NCI-H748 treated with DMSO at 0.1 percent for 48 hours (cell line): ENCODE measurements around the gene RUFY3.
A peak's percentile ranks its signal among the peaks of the same experiment; 100 is the strongest.
"Not testable (repeated sequence)": the region's sequence is repeated elsewhere in the genome, so short reads cannot be mapped to it uniquely, and the experiment has no call there.

Source experiments
- DNase-seq: peaks from one replicate; lab custom pipeline; 2025; lab: John Stamatoyannopoulos, UW

The RUFY3 gene, protein sequence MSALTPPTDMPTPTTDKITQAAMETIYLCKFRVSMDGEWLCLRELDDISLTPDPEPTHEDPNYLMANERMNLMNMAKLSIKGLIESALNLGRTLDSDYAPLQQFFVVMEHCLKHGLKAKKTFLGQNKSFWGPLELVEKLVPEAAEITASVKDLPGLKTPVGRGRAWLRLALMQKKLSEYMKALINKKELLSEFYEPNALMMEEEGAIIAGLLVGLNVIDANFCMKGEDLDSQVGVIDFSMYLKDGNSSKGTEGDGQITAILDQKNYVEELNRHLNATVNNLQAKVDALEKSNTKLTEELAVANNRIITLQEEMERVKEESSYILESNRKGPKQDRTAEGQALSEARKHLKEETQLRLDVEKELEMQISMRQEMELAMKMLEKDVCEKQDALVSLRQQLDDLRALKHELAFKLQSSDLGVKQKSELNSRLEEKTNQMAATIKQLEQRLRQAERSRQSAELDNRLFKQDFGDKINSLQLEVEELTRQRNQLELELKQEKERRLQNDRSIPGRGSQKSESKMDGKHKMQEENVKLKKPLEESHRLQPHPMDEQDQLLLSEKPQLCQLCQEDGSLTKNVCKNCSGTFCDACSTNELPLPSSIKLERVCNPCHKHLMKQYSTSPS

DNA sequence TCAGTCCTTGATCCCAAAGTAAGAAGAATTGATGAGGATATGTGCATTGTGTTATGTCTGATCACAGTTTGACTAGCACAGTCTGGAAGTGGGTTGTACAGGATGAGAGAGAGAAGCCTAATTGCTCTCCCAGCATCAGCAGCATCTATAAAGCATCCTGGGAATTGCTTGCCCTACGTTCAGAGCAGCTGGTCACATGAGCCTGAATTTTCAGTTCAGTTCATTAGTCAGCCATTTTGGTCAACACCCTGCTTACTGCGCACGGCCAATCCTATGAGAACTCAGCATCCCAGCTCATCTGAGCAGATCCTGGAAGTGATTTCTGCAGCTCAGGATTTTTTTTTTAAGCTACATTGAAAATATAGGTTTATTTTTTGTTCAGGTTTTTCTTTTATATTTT lies at the start of gene RUFY3:
TSS of gene RUFY3 (plus strand) at position 218 of the 400 bp plus-strand sequence. CDS start 610 bp downstream, outside the sequence.
- DNase-seq = peak; percentile 82

DNA sequence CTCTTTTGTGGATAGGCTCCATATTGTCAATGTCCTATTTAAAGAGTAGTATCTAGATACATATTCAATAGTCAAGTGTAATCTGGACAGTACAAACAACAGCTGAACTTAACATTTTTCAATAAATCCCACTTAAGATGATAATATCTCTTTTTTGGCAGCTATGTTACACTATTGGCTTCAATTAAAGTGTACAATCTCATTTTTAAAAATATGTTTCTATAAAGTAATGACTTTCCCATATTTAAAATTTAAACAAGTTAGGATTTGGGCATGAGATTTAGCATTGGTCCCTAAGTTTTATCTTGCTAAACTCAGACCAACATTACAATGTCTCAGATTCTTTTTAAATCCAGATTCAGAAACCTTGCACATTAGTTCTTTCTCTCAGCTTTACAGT lies 47.6 kb upstream of the RUFY3 start:
- DNase-seq = no peak

DNA sequence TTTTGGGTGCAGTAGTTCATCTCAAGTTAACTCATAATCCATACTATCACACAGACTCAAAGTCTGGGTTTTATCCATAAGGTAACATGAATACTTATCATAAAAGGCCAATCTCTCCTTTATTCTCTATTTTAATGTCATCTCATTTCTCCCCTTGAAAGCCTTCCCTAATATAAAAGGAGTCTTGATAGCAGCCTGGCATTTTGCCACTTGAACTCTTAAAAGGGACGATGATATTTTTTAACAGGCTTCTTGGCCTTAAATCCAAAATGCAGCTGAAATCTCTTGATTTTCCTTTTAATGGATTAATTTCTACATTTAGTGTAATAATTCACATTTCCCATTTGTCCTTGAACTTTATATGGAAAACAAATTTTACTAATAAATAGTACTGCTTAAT lies 47.0 kb upstream of the RUFY3 start:
- DNase-seq = no peak

DNA sequence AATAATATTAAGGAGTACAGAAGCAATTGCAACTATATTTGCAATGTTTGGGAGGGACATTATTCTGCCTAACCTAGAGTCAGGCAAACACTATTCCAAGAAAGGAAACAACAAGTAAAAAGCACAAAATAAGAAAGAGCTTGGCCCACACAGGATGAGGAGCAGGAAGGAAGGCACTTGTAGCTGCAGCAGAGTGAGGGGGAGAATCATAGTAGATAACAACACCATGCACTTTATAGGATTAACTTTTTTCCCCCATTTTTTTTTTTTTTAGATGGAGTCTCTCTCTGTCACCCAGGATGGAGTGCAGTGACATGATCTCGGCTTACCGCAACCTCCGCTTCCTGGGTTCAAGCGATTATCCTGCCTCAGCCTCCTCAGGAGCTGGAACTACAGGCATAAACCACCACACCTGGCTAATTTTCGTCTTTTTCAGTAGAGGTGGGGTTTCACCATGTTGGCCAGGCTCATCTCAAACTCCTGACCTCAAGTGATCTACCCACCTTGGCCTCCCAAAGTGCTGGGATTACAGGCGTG lies 45.1 kb upstream of the RUFY3 start:
- no peak for DNase-seq

DNA sequence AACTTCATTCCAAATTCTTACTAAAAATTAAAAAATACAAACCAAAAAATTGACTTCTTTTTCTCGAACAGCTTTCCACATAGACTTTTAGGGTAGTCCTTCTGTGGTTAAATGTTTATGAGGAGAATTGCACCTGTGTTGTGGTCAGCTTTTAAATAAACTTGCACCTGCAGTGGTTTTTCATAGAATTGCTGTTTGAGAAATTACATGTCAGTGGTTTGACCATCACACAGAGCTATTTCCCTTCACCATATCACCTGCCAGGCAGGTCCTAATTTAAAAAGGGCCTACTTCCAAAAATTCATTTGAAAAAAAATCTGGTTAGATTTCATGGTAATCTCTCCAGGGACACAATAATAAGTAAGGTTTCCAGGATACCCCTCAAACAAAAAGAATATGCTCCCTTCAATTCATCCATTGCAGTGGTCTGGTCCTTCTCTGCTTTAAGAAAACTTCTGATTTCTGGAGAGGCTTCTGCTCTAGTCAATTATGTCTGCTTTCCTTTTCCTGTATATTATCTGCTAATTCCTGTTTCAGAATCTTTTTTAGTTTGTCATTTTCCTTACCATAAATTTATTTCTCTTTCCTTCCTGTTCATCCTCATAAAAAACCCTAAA lies 43.3 kb upstream of the RUFY3 start:
- DNase-seq = no peak

DNA sequence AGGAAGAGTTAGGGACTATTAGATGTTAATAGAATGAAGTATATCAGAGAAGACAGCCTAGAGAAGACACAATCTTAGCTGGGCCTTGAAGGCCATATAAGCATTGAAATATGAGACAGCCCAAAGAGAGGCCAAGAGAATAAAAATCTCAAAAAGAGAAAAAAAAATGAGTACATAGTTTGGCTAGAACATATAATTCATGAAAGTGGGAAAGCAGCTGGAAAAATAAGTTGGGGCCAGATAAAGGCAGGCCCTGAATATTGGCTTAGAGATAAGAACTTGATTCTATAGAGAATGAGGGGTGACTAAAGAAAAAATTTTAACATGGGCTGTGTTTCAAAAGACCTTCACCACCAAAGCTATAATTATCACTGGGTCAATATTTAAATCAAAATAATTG lies 40.8 kb upstream of the RUFY3 start:
- no peak for DNase-seq

DNA sequence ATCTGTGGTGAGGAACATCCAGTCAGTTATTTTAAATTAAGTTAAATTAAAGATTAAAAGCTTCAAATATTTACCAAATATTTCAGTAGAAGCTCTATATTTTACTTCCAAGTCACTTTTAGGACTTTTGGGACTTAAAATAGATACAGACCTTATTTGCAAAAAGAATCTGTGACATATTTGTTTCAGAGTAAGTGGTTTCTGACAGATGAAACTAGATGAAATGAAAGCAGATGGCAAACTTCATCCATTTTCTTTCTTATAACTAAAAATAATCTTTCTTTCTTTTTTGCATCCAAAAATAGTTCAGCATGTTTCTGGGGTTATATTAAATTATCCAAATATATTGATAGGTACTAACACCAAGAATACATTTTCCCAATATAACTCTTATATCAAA lies 40.1 kb upstream of the RUFY3 start:
- DNase-seq = no peak

DNA sequence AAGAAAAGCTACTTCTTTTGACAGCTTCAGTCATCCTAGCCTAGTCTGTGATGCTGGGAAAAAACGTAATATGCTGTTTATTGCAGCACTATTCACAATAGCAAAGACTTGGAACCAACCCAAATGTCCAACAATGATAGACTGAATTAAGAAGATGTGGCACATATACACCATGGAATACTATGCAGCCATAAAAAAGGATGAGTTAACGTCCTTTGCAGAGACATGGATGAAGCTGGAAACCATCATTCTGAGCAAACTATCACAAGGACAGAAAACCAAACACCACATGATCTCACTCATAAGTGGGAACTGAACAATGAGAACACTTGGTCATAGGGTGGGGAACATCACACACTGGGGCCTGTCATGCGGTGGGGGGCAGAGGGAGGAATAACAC lies 39.6 kb upstream of the RUFY3 start:
- not testable (repeated sequence) for DNase-seq

DNA sequence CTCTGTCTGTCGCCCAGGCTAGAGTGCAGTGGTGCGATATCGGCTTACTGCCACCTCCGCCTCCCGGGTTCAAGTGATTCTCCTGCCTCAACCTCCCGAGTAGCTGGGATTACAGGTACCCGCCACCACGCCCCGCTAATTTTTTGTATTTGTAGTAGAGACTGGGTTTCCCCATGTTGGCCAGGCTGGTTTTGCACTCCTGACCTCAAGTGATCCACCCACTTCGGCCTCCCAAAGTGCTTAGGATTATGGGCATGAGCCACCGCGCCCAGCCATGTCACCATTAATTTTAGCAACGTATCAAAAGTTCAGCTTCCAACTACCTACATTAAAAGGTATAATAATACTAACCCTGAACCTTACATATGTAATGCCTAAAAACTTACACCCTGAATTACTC lies 34.4 kb upstream of the RUFY3 start:
- DNase-seq = no peak

DNA sequence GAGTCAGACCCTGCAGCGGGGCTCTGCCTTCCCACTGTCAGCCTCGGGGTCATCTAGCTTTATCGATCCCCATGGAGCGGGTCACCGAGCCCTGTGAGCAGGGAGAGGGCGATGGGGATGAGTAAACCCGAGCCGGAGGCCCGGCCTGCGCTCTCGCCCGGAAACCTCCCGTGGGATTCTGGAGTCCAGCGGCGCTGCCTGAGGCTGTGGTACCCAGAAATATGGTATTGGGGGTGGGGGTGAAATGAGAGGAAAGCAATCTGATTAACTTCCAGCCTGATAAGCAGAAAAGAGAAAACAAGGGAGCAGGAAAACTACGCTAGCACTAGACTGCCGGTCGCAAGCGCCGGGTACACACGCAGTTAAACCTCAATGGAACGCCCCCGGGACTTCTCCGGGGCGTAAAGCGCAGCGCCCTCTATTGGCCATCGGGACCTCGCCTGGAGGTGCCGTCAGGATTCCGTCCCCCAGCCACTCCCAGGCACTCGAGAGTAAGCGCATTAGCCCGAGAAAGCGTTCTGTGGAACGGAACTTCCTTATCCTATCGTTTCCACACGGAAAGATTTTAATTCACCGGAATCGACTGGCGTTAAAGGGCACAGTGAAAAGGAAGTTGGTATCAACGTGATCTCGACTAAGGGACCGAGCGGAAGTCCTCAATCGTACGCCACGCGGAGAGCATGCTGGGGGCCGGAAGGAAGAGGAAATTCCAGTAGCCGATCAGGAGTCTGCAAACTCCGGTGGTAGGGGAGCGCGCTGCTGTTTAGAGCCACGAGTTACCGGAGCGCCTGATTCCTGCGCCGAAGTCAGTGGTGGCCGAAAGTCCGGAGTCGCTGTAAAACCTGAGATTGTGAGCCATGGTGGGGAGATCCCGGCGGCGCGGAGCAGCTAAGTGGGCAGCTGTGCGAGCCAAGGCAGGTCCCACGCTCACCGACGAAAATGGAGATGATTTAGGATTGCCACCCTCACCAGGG lies 33.7 kb upstream of the RUFY3 start, which contains the start of gene UTP3:
TSS of gene UTP3 (plus strand) at position 712 of the 974 bp plus-strand sequence. CDS start at position 858, 146 bp downstream.
- DNase-seq = peak; percentile 78

DNA sequence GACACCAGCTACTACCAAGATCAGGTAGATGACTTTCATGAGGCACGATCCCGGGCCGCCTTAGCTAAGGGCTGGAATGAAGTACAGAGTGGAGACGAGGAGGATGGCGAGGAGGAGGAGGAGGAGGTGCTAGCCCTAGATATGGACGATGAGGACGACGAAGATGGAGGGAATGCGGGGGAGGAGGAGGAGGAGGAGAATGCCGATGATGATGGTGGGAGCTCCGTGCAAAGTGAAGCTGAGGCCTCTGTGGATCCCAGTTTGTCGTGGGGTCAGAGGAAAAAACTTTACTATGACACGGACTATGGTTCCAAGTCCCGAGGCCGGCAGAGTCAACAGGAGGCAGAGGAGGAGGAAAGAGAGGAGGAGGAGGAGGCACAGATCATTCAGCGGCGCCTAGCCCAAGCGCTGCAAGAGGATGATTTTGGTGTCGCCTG lies 33.0 kb upstream of the RUFY3 start:
- DNase-seq = no peak

DNA sequence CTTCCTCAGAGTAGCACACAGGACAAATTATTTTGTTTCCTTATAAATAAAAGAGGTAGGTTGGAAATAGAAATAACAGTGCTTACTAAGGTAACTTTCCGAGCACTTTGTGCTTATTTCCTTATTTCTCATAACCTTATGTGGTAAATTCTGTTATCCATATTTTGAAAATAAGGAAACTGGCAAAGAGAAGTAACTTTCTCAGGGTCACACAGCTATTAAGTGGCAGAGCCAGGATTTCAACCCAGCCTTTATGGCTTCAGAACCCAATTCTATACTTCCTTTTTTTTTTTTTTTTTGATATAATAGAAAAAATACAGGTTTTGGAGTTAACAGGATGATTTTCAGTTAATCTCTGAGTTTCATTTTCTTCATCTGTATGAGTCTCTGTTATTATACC lies 30.1 kb upstream of the RUFY3 start:
- no peak for DNase-seq

DNA sequence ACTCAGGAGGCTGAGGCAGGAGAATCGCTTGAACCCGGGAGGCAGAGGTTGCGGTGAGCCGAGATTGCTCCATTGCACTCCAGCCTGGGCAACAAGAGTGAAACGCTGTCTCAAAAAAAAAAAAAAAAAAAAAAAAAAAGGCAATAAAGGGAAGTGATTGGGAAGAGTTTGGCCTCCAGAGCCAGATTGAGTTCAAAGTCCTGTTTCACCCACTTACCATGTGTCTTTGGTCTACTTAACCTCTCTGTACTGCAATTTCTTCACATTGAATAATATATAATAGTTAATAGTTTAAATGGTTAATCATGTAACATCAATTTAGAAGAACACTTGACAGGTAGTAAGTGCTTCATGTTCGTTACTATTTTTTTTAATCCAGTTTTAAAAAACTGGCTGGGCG lies 27.1 kb upstream of the RUFY3 start:
- DNase-seq = not testable (repeated sequence)

DNA sequence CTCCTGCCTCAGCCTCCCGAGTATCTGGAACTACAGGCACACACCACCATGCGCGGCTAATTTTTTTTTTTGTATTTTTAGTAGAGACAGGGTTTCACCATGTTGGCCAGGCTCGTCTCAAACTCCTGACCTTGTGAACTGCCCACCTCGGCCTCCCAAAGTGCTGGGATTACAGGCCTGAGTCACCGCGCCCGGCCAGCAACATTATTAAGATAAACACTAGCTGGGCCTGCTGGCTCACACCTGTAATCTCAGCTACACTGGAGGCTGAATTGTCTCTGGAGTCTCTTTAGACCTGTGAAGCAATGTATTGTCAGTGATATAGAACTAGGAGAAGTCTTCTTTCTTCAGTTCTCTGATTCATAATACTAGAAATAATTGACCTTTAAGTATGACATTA lies 23.3 kb upstream of the RUFY3 start:
- DNase-seq = not testable (repeated sequence)

DNA sequence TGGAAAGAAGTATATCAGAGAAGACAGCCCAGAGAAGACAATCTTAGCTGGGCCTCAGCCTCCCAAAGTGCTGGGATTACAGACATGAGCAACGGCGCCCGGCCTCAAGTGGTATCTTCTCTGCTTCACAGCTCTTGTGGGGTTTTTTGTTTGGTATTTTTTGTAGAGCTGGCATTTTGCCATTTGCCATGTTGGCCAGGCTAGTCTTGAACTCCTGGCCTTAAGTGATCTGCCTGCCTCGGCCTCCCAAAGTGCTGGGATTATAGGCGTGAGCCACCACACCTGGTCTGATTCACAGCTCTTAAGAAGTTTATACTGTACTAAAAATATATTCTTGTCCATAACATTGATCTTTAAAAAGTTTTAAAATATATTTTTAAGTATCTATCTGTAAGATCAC lies 21.1 kb upstream of the RUFY3 start:
- no peak for DNase-seq

DNA sequence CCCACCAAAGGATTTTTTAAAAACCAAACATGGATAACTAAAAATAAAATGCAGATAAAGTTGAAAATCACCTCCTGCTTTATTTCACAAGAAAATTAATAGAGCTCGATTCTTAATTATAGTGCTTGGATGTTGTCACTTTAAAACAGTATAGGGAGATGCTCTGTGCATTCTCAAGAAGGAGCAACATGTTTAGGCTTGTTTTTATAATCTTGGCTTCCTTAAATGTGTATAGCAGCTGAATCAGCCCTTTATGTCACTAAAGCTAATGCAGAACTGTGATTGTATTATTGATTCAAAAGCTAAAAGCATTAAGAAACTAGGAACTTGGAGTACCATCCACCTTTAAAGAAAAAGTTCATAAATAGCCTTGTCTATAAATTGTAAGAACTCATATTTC lies 20.5 kb upstream of the RUFY3 start:
- no peak for DNase-seq

DNA sequence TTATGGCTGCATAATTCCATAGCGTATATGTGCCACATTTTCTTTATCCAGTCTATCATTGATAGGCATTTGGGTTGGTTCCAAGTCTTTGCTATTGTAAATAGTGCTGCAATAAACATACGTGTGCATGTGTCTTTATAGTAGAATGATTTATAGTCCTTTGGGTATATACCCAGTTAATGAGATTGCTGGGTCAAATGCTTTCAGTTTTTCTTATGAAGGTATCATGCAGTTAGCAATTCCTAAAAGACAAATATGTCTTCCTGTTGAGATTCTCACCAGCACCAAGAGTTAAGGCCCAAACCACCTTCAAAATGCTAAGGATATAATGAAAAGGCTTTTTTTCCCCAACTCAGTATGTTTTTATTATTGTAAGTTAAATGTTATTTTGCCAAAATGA lies 19.2 kb upstream of the RUFY3 start:
- not testable (repeated sequence) for DNase-seq

DNA sequence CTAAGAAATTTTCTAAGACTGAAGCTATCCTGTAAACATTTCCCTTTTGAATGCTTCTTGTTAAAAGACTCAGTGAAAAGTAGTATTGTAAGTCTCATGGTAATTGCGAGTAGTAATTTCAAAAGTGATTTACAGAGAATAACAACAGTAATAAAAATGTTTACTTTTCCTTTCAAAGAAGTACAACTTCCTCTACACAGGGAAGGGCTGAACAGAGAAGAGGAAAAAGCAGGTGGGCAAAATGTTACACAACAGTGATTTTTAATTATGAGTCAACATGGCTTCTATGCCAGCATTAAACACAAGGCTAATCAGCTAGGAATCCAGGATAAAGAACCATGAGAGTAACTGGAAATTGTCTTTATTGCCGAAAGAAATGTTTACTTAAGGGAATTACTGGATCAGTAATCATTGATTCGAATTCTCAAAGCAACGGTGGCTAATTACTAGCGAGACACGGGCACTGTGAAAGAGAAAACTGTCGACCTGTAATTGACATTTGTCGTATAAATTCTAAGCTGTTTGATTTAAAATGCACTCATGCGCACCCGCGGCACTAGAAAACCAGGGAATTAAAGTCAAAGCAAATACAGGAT lies 18.0 kb upstream of the RUFY3 start:
- peak; percentile 89 for DNase-seq

DNA sequence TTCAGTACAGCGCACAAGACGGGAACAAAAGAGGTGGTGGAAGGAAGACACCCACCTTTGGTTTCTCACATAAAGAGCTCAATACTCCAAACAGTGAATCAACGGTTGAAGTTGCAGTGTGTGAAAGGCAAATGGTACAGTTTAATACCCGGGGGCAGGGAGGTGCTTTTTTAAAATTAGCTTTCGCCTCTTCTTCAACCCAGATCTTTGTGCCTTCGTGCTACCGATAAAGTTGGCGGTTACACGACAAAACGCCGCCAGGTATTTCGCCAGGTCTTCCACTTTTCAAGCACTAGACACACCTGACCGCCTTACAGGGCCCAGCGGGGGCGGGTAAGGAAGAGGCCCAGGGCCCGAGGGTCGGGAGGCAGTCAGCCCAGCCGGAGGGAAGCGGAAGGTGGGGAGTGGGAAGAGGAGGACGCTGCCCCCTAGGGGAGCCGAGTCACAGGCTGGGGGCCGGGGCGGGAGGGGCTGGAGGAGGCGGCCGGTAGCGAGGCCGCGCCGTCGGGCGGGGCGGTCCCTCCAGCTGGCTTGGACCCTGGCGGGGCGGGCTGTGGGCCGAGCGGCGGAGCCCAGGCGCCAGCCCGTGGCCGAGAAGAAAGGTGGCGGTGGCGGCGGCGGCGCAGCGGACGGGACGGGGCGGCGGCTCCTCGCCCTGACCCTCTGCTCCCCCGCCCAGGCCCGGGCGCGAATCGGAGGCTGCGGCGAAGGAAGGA lies 17.4 kb upstream of the RUFY3 start:
- peak; percentile 45 for DNase-seq

DNA sequence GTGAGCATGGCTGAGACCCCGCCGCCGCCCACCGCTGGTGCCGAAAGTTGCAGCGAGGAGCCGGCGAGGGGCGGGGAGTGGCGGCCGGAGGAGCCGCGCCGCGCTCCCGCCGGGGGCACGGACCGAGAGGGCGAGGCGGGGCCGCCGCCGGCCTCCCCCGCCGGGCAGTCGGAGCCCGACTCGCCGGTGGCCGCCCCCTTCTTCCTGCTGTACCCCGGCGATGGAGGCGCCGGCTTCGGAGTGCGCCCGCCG lies 16.9 kb upstream of the RUFY3 start:
- no peak for DNase-seq
